Activated CD8-positive, alpha-beta T cell treated with anti-CD3 and anti-CD28 coated beads for 36 hours (primary cell): ENCODE data around the gene ADAMTSL5. TPM values are rescaled to one million over a fixed set of nuclear protein-coding genes. Genes with fewer than 3 reads are reported as not detected.
"Not testable (repeated sequence)": the region's sequence is repeated elsewhere in the genome, so short reads cannot be mapped to it uniquely, and the experiment has no call there.

Experiments used
- ATAC-seq: fragments of 200-7000 bp; cut with Tn5 transposase; one replicate; pipeline ENCODE4 v1.10.0; 2021; ENCODE audit warnings: mild to moderate bottlenecking, moderate library complexity
- CTCF ChIA-PET: fragments of 350-600 bp; sonication (Branson Sonifier 250); formaldehyde crosslinking; loops from one replicate; lab custom pipeline; 2021; ENCODE audit warnings: antibody characterized with exemption; lab: Charles Lee
- POLR2A ChIA-PET: fragments of 350-600 bp; sonication (Branson Sonifier 250); formaldehyde crosslinking; loops from one replicate; lab custom pipeline; 2021; ENCODE audit warnings: antibody characterized with exemption; lab: Charles Lee
- DNase-seq: peaks from one replicate; pipeline ENCODE4 v3.0.0-alpha.2; 2020
- H3K27ac Mint-ChIP-seq: one replicate; pipeline ENCODE4 v1.8.0; 2021; ENCODE audit warnings: mild to moderate bottlenecking, mixed read lengths
- H3K27me3 Mint-ChIP-seq: one replicate; pipeline ENCODE4 v1.8.0; 2021; ENCODE audit warnings: mixed read lengths
- H3K36me3 Mint-ChIP-seq: one replicate; pipeline ENCODE4 v1.8.0; 2021; ENCODE audit warnings: low read depth, mixed read lengths
- H3K4me1 Mint-ChIP-seq: one replicate; pipeline ENCODE4 v1.8.0; 2021; ENCODE audit warnings: low read depth, mixed read lengths
- H3K4me3 Mint-ChIP-seq: one replicate; pipeline ENCODE4 v1.8.0; 2021; ENCODE audit warnings: mild to moderate bottlenecking, moderate library complexity, mixed read lengths
- H3K9me3 Mint-ChIP-seq: one replicate; pipeline ENCODE4 v1.8.0; 2021; ENCODE audit warnings: mixed read lengths
- intact Hi-C: fragments of 100-400 bp; cut with micrococcal nuclease; formaldehyde crosslinking; loops from one replicate; pipeline ENCODE4 v1.10.0; 2022
- total RNA-seq, 2 experiments: library from RNA; stranded (reverse); gene quantifications; one replicate each; pipeline ENCODE4 v1.2.3, GENCODE V29; 2021
- TF ChIP-seq, protein P1 (sequence below): fragments of 200-600 bp; IDR thresholded peaks from one replicate; pipeline ENCODE4 v1.8.0; 2022; ENCODE audit warnings: antibody characterized with exemption, mild to moderate bottlenecking

The ADAMTSL5 gene
- total RNA-seq, 2 experiments from 2014 or later: 1.3 TPM

DNA sequence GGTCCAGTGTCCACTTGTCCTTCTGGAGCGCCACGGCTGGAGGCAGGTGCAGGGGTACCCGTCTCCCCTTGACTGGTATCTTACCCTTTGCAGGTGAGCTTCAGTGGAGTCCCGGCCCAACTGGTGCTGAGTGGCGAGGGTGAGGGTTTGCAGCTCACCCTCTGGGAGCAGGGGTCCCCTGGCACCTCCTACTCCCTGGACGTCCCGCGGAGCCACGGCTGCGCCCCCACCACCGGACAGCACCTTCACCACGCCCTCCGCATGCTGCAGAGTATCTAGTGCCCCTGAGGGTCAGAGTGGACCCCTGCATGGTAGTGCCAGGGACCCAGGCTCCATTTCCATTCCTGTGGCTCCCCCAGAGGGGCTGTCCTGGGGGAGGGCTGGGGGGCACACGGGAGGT lies 22.2 kb upstream of the ADAMTSL5 start:
- intact Hi-C loops: no loop called here
- peaks cover 2% of the 10 kb centered on the region for H3K27me3 Mint-ChIP-seq
- POLR2A ChIA-PET: interaction anchor here (1.0 kb wide), 1 partner anchor 49 kb away, joined by 3 read pairs; no protein-coding TSS in a partner anchor
- TF ChIP-seq, protein P1, sequence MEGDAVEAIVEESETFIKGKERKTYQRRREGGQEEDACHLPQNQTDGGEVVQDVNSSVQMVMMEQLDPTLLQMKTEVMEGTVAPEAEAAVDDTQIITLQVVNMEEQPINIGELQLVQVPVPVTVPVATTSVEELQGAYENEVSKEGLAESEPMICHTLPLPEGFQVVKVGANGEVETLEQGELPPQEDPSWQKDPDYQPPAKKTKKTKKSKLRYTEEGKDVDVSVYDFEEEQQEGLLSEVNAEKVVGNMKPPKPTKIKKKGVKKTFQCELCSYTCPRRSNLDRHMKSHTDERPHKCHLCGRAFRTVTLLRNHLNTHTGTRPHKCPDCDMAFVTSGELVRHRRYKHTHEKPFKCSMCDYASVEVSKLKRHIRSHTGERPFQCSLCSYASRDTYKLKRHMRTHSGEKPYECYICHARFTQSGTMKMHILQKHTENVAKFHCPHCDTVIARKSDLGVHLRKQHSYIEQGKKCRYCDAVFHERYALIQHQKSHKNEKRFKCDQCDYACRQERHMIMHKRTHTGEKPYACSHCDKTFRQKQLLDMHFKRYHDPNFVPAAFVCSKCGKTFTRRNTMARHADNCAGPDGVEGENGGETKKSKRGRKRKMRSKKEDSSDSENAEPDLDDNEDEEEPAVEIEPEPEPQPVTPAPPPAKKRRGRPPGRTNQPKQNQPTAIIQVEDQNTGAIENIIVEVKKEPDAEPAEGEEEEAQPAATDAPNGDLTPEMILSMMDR: no peak
- H3K27ac Mint-ChIP-seq: no peak overlapping the region
- no peaks in the 10 kb centered on the region for H3K4me1 Mint-ChIP-seq
- DNase-seq (no peak), ATAC-seq (no peak)
- H3K36me3 Mint-ChIP-seq: no peaks in the 10 kb centered on the region
- CTCF ChIA-PET: interaction anchor here (1.2 kb wide), 1 partner anchor 11 kb away, joined by 6 read pairs; no protein-coding TSS in a partner anchor
- H3K4me3 Mint-ChIP-seq: no peak overlapping the region
- no peaks in the 10 kb centered on the region for H3K9me3 Mint-ChIP-seq

DNA sequence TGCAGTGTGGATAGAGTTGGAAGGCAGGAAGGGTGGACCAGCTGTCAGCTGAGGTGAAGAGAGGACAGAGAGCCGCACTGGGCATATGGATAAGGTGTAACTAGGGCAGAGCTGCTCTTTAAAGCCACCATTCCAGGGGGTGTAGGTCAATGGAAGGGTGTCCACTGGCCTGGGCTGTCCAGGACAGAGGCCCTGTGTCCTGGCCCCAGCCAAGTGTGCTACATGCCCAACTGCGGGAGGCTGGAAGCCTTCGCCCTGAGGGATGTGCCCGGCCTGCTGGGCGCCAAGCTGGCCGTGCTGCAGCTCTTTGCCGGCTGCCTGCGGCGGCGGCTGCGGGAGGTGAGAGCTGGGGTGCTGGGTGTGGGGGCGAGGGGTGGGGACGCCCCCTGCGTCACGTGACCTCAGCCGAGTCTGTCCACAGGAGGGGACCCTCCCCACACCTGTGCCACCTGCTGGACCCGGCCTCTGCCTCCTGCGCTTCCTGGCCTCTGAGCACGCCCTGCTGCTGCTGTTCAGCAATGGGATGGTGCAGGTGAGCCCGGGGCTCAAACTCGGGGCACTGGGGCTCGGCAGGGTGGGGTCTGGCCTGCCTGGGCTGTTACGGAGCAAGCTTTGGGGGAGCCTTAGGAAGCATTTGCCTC lies 20.8 kb upstream of the ADAMTSL5 start:
- Mint-ChIP-seq H3K27ac (no peak overlapping the region), H3K27me3 (peaks cover 2% of the 10 kb centered on the region), H3K9me3 (no peaks in the 10 kb centered on the region), H3K4me3 (no peak overlapping the region), H3K36me3 (no peaks in the 10 kb centered on the region), H3K4me1 (no peaks in the 10 kb centered on the region)
- DNase-seq: no peak
- intact Hi-C loops: no loop called here
- POLR2A ChIA-PET: no interaction called here
- TF ChIP-seq, protein P1: no peak
- CTCF ChIA-PET: no interaction called here
- ATAC-seq: no peak

DNA sequence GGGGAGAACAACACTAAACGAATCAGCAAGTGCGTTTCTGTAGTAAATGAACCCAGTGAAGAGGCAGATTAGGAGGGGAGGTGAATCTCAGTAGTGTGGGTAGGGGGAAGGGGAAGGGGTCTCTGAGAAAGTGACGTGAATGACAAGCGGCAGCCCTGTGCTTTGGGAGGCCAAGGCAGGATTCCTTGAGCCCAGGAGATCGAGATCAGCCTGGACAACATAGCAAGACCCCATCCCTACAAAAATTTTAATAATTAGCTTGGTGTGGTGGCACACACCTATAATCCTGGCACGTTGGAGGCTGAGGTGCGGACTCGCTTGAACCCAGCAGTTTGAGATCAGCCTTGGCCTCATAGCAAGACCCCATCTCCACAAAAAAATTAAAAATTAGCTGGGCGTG lies 19.2 kb upstream of the ADAMTSL5 start:
- Mint-ChIP-seq H3K4me3 (no peak overlapping the region), H3K36me3 (no peaks in the 10 kb centered on the region), H3K4me1 (no peaks in the 10 kb centered on the region), H3K9me3 (no peaks in the 10 kb centered on the region), H3K27me3 (peaks cover 4% of the 10 kb centered on the region), H3K27ac (no peak overlapping the region)
- CTCF ChIA-PET: no interaction called here
- intact Hi-C loops: no loop called here
- TF ChIP-seq, protein P1: no peak
- DNase-seq (no peak), ATAC-seq (no peak)
- POLR2A ChIA-PET: no interaction called here

DNA sequence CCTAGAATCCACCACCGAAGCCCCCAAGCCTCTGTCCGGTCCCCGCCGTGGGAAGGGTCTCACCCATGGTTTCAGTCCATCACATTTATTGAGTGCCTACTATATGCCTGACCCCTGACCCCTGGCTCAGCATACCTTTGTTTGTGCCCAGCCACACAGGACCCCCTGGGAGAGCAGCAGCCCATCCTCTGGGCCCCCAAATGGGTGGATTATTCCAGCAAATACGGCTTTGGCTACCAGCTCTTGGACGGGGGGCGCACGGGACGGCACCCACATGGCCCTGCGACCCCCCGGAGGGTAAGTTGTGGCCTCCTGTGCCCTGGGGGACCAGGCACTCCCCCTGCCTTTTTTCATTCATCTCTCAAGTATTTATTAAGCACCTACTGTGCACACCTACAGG lies 18.8 kb upstream of the ADAMTSL5 start:
- CTCF ChIA-PET: no interaction called here
- H3K9me3 Mint-ChIP-seq: no peaks in the 10 kb centered on the region
- POLR2A ChIA-PET: no interaction called here
- intact Hi-C loops: no loop called here
- DNase-seq (no peak), ATAC-seq (no peak)
- no peaks in the 10 kb centered on the region for H3K4me1 Mint-ChIP-seq
- peaks cover 5% of the 10 kb centered on the region for H3K27me3 Mint-ChIP-seq
- no peak overlapping the region for H3K4me3 Mint-ChIP-seq
- TF ChIP-seq, protein P1: no peak
- H3K27ac Mint-ChIP-seq: no peak overlapping the region
- no peaks in the 10 kb centered on the region for H3K36me3 Mint-ChIP-seq

DNA sequence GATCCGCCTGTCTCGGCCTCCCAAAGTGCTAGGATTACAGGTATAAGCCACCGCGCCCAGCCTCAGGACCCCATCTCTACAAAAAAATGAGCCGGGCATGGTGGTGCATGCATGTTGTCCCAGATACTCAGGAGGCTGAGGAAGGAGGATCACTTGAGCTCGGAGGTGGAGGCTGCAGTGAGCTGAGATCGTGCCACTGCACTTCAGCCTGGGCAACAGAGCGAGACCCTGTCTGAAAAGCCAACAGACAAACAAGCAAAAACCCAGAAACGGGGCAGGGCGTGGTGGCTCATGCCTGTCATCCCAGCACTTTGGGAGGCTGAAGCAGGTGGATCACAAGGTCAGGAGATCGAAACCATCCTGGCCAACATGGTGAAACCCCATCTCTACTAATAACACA lies 18.0 kb upstream of the ADAMTSL5 start:
- H3K9me3 Mint-ChIP-seq, CTCF ChIA-PET, DNase-seq, H3K27ac Mint-ChIP-seq, H3K36me3 Mint-ChIP-seq, H3K4me3 Mint-ChIP-seq, POLR2A ChIA-PET, intact Hi-C loops, ATAC-seq, H3K4me1 Mint-ChIP-seq: not testable (repeated sequence)
- peaks cover 11% of the 10 kb centered on the region for H3K27me3 Mint-ChIP-seq
